ENCODE data around the gene CCDC178. TPM values are rescaled to one million over a fixed set of nuclear protein-coding genes. Genes with fewer than 3 reads are reported as not detected.

The CCDC178 gene
- total and polyA plus RNA-seq, 2 of the 4 experiments (the other 2 are of a cell fraction): not detected

DNA sequence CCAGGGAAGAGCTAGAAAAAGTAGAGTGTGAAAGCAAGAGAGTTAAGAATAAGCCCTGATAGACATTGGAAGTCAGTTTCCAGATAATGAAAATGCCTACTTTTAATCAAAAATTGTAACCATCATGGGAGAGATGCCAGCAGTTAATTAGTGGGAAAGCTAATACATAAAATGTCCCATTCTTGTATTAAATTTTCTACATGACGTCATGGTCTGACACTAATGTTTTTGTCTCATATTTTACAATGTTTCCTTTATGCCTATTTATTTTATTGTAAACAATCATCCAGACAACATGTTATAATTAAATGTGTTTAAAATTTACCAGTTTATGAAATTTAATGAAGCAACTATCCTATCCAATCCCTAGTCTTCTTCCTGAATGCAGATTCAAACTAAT is 26.3 kb upstream of the CCDC178 start:
- Histone ChIP-seq H3K4ac (ENCODE audit: low read depth, low read length) (no peak overlapping the region), H4K5ac (ENCODE audit: low read depth, low read length) (no peak overlapping the region), H3K9me3 (ENCODE audit: control insufficient read depth, insufficient read depth, low read length) (no peaks in the 10 kb centered on the region), H2BK15ac (ENCODE audit: low read depth, low read length) (no peak overlapping the region), H3K4me1 (ENCODE audit: control insufficient read depth, insufficient read depth, low read length) (no peaks in the 10 kb centered on the region), H3K79me1 (ENCODE audit: low read depth in 1 of 2, low read length in 2 of 2) (no peaks in the 10 kb centered on the region), H2BK120ac (ENCODE audit: low read depth, low read length) (no peak overlapping the region), H2BK5ac (ENCODE audit: low read depth, low read length, poor library complexity, severe bottlenecking) (no peak overlapping the region), H4K20me1 (ENCODE audit: insufficient read depth, low read length) (no peaks in the 10 kb centered on the region), H2AK9ac (replicated peaks; ENCODE audit: low read depth, low read length, poor library complexity) (no peak overlapping the region), H3K27me3 (ENCODE audit: control insufficient read depth, insufficient read depth, low read length) (no peaks in the 10 kb centered on the region), H3K14ac (replicated peaks; ENCODE audit: low read depth, low read length) (no peak overlapping the region), H4K8ac (ENCODE audit: low read depth in 2 of 2, low read length in 2 of 2) (no peak overlapping the region), H2AFZ (replicated peaks; ENCODE audit: low read length, poor library complexity) (no peak overlapping the region), H2AK5ac (ENCODE audit: low read depth, low read length) (no peak overlapping the region), H4K91ac (ENCODE audit: insufficient read depth, low read depth, low read length) (no peak overlapping the region), H3K4me3 (ENCODE audit: insufficient read depth, low read depth, low read length) (no peak overlapping the region), H3K23ac (ENCODE audit: low read depth, low read length) (no peak overlapping the region), H3K56ac (ENCODE audit: extremely low read depth, insufficient read depth, low read length) (no peak overlapping the region), H3K4me2 (ENCODE audit: low read depth, low read length) (no peak overlapping the region), H3K9me1 (ENCODE audit: insufficient read depth, low read length) (no peaks in the 10 kb centered on the region), H2BK20ac (ENCODE audit: low read depth, low read length) (no peak overlapping the region), H3K9ac (ENCODE audit: low read depth, low read length) (no peak overlapping the region), H3K36me3 (ENCODE audit: control insufficient read depth, insufficient read depth, low read length) (no peaks in the 10 kb centered on the region), H3K27ac (ENCODE audit: insufficient read depth, low read length) (no peak overlapping the region), H3K18ac (ENCODE audit: low read depth, low read length) (no peak overlapping the region)
- DNase-seq (no peak), ATAC-seq (ENCODE audit: low read depth) (no peak)
- no TSS peak for BruUV-seq (replicated peaks)
- CTCF ChIA-PET: no interaction called here
- in situ Hi-C loops (cut with MboI; ENCODE audit: low sequenced_read_pairs) (no loop called here), intact Hi-C loops (cut with micrococcal nuclease) (loop anchor here (10.0 kb wide), 1 partner anchor 62 kb away; no protein-coding TSS in a partner anchor), dilution Hi-C loops (cut with HindIII; ENCODE audit: low sequenced_read_pairs, unreplicated experiment) (no loop called here)
- WGBS, 2 experiments (ENCODE audit: extremely low coverage in 2 of 2, insufficient read length in 1 of 2): no CpG with 5 or more reads among the region's 1 CpG
- POLR2A ChIA-PET (ENCODE audit: unreplicated experiment): no interaction called here
- TF ChIP-seq CHD1 (IDR thresholded peaks at IDR 0.05; ENCODE audit: low read depth, low read length) (no peak), NFE2L2 (IDR thresholded peaks at IDR 0.05; ENCODE audit: low read depth, low read length) (no peak), RFX5 (IDR thresholded peaks at IDR 0.05; ENCODE audit: low read depth, low read length) (no peak), MXI1 (IDR thresholded peaks at IDR 0.05; ENCODE audit: borderline replicate concordance, low read depth, low read length) (no peak), MAZ (IDR thresholded peaks at IDR 0.05; ENCODE audit: borderline replicate concordance, low read depth, low read length) (no peak), SMC3 (IDR thresholded peaks at IDR 0.05; ENCODE audit: low read depth, low read length) (no peak), RAD21 (IDR thresholded peaks at IDR 0.05; ENCODE audit: low read length) (no peak), FOS (IDR thresholded peaks at IDR 0.05; ENCODE audit: low read depth, low read length) (no peak), POLR2A (IDR thresholded peaks at IDR 0.05; ENCODE audit: low read depth, low read length) (no peak), CEBPB (IDR thresholded peaks at IDR 0.05; ENCODE audit: low read depth, low read length) (no peak), MAFK (IDR thresholded peaks at IDR 0.05; ENCODE audit: low read depth, low read length) (no peak), BHLHE40 (IDR thresholded peaks at IDR 0.05; ENCODE audit: low read depth, low read length) (no peak), RCOR1 (IDR thresholded peaks at IDR 0.05; ENCODE audit: insufficient replicate concordance, low read length) (no peak)
- TF ChIP-seq, protein P1, sequence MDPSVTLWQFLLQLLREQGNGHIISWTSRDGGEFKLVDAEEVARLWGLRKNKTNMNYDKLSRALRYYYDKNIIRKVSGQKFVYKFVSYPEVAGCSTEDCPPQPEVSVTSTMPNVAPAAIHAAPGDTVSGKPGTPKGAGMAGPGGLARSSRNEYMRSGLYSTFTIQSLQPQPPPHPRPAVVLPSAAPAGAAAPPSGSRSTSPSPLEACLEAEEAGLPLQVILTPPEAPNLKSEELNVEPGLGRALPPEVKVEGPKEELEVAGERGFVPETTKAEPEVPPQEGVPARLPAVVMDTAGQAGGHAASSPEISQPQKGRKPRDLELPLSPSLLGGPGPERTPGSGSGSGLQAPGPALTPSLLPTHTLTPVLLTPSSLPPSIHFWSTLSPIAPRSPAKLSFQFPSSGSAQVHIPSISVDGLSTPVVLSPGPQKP (IDR thresholded peaks at IDR 0.05; ENCODE audit: borderline replicate concordance, low read depth, low read length): no peak
- TF ChIP-seq, protein P2, sequence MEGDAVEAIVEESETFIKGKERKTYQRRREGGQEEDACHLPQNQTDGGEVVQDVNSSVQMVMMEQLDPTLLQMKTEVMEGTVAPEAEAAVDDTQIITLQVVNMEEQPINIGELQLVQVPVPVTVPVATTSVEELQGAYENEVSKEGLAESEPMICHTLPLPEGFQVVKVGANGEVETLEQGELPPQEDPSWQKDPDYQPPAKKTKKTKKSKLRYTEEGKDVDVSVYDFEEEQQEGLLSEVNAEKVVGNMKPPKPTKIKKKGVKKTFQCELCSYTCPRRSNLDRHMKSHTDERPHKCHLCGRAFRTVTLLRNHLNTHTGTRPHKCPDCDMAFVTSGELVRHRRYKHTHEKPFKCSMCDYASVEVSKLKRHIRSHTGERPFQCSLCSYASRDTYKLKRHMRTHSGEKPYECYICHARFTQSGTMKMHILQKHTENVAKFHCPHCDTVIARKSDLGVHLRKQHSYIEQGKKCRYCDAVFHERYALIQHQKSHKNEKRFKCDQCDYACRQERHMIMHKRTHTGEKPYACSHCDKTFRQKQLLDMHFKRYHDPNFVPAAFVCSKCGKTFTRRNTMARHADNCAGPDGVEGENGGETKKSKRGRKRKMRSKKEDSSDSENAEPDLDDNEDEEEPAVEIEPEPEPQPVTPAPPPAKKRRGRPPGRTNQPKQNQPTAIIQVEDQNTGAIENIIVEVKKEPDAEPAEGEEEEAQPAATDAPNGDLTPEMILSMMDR (conservative IDR thresholded peaks at IDR 0.05; ENCODE audit: low read depth, low read length): no peak
- TF ChIP-seq, protein P3, sequence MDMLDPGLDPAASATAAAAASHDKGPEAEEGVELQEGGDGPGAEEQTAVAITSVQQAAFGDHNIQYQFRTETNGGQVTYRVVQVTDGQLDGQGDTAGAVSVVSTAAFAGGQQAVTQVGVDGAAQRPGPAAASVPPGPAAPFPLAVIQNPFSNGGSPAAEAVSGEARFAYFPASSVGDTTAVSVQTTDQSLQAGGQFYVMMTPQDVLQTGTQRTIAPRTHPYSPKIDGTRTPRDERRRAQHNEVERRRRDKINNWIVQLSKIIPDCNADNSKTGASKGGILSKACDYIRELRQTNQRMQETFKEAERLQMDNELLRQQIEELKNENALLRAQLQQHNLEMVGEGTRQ (IDR thresholded peaks at IDR 0.05; ENCODE audit: low read depth, low read length): no peak
